Stimulated activated CD8-positive, alpha-beta memory T cell treated with anti-CD3 and anti-CD28 coated beads, Interleukin-12 subunit alpha, Interleukin-12 subunit beta, amount 100 ng/mL, for 24 hours (primary cell): ENCODE results near the gene FES.
"Not testable (repeated sequence)": the region's sequence is repeated elsewhere in the genome, so short reads cannot be mapped to it uniquely, and the experiment has no call there.

Experiments used
- DNase-seq: peaks from one replicate; pipeline ENCODE4 v3.0.0-alpha.2; 2020; ENCODE audit errors: extremely low read depth

Gene FES

DNA sequence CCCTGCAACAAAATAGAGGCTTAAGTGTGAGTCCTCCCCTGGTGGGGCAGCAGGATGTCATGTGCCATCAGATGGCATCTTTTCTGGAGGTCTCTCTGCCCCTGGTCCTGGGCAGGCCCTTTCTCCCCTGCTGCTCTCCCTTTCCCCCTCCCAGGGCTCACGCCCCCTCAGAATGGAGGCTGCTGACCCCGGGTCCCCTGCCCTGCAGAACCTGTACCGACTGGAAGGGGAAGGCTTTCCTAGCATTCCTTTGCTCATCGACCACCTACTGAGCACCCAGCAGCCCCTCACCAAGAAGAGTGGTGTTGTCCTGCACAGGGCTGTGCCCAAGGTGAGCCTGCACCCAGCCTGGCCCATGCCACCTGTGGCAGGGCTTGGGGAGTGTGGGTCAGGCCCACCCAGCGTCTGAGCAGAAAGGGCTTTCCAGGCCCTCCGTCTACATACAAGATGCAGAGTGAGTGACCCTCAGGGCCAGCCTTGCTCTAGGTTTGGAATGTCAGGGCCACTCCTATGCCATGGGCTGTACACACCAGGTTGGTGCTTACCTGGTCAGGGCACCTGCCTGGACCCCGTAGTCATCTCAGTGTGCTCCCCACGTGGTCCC is 7.1 kb downstream of the FES start:
- no peak for DNase-seq

DNA sequence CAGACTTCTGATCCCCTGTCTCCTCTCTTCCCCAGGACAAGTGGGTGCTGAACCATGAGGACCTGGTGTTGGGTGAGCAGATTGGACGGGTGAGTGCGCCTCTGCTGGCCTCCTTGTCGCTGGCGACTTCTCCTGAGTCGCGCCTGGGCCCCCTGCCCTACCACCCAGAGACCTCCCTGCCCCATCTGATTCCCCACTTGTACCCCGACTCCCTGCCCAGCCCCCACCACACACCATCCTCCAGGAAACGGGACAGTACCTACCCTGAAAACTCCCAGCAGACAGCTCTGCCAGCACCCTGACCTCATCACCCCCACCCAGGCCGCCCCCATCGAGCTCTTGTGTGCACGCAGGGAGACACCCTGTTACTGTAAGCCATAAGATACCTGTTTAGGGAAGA is 7.7 kb downstream of the FES start:
- DNase-seq = no peak

DNA sequence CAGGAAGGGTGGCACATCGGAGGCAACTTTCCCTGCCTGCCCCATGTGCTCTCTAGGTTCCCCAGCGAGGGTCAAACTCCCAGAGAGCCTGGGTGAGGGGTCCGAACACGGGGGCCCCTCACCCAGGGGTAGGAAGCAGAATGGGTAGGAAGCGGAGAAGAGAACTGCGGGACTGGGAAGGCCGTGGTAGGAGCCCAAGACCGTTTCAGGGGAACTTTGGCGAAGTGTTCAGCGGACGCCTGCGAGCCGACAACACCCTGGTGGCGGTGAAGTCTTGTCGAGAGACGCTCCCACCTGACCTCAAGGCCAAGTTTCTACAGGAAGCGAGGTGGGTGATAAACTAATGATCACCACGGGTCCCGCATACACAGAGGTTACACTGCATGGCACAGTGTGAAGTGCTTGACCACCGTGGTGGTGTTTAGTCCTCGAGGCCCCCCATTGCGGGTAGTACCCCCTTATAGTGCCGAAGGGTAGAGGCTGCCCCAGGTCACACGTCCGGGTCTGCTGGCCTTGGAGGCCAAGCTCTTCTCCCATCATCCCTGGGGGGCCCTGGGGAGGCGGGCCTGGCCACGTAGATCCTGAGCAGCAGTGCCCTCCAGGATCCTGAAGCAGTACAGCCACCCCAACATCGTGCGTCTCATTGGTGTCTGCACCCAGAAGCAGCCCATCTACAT is 8.3 kb downstream of the FES start:
- DNase-seq = no peak

DNA sequence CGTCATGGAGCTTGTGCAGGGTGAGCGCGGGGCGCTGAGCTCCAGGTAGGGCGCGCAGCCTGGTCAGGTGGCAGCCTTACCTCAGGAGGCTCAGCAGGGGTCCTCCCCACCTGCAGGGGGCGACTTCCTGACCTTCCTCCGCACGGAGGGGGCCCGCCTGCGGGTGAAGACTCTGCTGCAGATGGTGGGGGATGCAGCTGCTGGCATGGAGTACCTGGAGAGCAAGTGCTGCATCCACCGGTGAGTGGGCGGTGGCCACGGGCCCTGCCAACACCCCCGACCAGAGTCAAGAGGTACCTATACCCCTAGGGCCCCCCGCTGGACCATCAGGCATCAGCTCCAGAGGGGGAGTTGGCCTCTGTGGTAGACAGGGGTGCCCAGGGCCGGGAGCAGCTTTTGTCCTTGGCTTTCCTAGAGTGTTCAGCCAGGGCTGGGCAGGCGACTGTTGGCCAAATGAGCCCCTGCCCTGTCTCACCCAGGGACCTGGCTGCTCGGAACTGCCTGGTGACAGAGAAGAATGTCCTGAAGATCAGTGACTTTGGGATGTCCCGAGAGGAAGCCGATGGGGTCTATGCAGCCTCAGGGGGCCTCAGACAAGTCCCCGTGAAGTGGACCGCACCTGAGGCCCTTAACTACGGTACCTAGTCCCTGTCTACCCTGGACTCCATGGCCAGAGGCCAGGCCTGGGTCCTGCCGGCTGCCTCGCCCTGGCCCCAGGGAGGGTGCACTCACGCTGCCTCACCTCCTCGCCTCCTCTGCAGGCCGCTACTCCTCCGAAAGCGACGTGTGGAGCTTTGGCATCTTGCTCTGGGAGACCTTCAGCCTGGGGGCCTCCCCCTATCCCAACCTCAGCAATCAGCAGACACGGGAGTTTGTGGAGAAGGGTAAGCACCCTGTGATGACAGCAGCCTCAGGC is 9.1 kb downstream of the FES start:
- DNase-seq = no peak

DNA sequence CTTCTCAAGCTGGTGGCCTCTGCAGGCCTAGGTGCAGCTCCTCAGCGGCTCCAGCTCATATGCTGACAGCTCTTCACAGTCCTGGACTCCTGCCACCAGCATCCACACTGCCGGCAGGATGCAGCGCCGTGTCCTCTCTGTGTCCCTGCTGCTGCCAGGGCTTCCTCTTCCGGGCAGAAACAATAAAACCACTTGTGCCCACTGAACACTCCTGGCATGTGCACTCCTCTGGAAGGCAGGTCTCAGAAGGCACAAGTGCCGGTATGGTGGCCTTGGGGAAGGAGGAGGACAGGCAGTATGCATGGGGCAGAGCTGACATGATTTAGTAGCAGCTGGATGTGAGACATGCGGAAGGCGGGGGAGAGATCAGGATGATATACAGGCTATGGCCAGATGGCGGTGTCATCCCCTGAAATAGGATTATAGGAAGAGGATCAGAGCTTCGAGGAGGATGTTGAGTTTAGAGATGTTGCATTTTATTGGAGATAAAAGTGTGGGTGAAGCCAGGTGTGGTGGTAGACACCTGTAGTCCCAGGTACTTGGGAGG is 11.3 kb downstream of the FES start:
- DNase-seq = no peak

DNA sequence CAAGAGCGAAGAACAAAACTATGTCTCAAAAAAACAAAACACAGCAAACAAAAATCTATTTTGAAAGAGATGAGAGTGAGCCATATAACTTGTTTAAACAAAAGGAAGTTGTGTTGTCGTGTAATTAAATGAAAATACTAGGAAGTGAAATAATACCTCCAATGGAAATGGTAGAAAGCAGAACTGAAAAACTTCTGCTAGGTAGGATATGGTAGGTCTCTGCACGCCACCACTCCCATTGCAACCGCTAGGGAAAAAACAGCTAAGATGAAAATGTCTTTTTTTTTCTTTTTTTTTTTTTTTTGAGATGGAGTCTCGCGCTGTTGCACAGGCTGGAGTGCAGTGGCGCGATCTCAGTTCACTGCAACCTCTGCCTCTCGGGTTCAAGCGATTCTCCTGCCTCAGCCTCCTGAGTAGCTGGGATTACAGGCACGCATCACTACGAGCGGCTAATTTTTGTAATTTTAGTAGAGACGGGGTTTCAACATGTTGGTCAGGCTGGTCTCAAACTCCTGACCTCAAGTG is 12.9 kb downstream of the FES start:
- DNase-seq = not testable (repeated sequence)

DNA sequence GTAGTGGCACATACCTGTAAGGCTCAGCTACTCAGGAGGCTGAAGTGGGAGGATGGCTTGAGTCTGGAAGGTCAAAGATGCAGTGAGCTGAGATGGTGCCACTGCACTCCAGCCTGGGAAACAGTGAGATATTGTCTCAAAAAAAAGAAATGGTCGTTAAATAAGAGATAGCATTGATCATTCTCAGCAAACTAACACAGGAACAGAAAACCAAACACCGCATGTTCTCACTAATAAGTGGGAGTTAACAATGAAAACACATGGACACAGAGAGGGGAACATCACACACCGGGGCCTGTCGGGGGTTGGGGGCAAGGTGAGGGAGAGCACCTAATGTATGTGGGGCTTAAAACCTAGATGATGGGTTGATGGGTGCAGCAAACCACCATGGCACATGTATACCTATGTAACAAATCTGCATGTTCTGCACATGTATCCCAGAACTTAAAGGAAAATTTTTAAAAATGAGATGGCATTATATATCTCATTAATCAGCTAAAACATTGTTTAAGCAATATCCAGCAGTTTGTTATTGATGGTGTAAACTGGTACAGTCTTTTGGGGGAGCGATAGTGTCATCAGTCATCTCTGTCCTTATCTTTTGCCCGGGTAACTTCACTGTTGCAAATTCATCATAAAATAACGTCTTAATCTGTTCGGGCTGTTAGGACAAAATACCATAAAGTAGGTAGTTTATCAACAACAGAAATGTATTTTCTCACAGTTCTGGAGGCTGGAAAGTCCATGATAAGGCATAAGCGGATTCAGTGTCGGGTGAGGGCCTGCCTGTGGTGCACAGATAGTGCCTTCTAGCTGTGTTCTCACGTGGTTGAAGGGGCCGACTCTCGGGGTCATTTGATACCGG is 17.1 kb downstream of the FES start:
- DNase-seq = no peak

DNA sequence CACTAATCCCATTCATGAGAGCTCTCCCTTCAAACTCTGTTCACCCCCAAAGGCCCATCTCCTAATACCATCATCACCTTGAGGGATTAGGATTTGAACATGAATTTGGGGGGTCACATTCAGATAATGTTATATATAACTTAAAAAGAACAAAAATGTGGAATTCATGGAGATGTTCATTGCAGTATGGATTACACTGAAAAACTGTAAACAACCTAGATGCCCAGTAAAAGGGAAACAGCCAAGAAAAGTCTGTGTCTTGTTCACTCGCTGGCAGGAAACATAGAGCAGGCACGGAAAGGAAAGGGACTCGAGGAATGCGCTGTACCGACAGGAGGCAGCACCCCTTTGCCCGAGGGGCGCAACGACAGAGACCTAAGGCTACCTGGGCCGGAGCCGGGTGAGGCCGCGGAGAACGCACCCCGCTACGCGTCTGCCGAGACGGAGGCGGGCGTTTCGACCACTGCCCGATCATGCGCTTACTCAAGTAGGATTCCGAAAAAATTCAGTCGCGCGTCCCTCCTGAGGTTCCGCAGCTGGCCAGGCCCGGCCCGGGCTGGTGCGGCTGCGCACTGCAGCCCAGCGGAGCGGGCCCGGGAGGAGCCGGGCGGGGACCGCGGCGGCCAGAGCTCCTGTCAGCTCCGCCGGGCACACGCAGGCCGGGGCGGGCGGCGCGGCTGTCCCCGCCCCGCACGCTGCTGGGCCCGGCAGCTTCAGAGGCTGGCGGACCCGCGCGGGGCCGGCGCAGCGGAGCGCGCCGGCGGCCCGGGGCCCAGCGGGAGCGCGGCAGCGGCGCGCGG is 17.9 kb downstream of the FES start:
- peak; percentile 47 for DNase-seq

DNA sequence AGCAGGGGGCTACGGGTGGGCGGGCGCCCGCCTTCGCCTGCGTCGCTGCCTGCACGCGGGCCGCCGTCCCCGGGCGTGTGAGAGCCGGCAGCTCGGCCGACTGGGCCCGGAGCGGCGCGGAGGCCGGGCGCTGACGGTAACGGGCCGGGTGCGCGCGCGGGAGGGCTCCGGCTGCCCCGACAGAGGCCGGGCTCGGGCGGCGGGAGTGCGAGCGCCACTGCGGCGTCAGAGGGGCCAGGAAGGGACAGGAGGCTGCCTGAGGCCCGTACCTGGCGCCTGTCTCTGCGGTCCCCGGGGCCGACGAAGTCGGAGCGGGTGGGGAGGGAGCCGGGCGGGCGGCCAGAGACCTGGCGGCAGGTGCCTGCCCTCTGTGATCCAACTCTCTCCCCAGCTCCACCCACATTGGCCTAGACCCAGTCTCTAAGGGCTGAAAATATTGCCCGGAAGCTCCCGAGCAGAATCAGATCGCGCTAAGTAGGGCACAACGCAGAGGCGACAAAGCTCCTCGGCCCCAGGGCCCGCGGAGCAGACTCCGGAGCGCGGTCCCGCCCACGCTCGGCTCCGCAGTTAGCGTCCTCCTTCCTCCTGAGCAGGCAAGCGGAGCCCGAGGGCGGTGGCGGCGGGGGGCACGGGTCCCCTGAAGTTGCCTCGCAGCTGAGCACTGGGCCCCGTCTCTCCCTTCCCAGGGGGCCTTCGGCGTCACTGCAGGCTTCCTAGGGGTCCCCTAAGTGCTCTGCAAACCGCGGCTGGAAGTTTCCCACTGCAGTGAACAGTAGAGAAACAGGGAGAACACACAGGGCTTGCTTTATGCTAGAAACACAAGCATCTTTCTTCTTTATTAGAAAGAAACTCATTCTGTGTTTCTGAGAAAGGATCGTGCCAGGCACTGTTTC is 18.8 kb downstream of the FES start, which contains the start of gene MAN2A2:
Gene MAN2A2 (plus strand): TSS at position 463 of the 893 bp plus-strand sequence. CDS start 906 bp downstream, outside the sequence.
- peak; percentile 61 for DNase-seq

DNA sequence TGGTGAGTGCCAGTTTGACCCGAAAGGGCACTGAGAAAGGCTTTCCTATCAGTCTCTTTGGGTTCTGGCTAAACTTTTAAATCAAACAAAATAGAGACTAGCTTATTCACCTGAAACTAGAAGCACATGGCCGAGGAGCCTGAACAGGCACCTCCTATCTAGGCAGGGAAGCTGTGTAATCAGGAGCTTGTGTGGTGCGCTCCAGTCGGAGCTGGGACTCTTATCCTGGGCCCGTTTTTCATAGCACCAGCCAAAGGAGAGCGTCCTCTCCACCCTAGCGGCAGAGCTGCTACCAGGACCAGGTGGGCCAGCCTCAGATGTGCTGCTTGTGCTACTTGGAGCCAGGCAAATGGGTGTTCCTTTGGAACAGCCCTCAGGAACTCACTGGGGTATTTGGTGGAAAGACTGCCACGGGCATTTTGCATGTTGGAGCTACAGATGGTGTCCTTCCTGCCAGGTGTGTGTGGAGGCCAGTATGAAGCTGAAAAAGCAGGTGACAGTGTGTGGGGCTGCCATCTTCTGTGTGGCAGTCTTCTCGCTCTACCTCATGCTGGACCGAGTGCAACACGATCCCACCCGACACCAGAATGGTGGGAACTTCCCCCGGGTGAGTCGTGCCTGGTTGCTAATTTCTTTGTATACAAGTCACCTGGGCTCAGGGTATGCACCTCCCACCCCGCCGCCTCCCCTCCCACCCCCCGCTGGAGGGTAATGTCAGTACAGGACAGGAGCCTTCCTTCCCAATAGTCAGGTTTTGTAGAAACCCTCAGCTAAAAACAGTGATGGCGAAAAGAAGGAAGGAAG is 19.6 kb downstream of the FES start:
- DNase-seq = no peak

DNA sequence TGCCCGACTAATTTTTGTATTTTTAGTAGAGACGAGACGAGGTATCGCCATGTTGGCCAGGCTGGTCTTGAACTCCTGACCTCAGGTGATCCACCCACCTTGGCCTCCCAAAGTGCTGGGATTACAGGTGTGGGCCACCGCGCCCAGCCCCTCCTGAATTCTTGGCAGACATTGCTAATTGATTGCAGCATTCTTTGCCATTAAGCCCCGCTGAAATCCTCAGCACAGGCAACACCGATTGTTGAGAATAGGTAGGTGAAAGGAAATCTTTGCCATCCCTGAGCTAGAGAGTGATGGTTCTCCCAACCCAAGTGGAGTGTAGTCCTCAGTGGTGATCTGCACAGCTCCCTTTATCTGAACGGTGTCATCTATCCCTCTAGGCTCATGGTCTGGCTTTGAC is 20.4 kb downstream of the FES start:
- no peak for DNase-seq

DNA sequence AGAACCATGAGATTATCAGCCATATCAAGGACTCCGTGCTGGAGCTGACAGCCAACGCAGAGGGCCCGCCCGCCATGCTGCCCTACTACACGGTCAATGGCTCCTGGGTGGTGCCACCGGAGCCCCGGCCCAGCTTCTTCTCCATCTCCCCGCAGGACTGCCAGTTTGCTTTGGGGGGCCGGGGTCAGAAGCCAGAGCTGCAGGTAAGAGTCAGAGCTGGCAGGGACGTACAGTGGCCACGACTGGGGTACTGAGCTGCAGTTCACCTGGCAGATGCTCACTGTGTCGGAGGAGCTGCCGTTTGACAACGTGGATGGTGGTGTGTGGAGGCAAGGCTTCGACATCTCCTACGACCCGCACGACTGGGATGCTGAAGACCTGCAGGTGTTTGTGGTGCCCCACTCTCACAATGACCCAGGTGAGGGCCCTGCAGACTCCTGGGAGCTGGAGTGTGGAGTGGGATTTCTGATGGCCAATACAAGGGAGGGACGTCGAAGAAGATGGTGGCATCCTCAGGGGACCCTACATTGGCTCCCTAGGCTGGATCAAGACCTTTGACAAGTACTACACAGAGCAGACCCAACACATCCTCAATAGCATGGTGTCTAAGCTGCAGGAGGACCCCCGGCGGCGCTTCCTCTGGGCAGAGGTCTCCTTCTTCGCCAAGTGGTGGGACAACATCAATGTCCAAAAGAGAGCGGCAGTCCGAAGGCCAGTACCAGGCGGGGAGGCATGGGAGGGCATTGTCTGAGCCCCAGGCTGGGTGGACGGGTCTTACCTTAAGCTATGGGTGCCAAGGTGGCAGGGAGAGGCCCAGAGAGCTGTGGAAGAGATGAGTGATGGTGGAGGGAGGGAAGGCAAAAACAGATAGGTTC is 21.2 kb downstream of the FES start:
- no peak for DNase-seq

DNA sequence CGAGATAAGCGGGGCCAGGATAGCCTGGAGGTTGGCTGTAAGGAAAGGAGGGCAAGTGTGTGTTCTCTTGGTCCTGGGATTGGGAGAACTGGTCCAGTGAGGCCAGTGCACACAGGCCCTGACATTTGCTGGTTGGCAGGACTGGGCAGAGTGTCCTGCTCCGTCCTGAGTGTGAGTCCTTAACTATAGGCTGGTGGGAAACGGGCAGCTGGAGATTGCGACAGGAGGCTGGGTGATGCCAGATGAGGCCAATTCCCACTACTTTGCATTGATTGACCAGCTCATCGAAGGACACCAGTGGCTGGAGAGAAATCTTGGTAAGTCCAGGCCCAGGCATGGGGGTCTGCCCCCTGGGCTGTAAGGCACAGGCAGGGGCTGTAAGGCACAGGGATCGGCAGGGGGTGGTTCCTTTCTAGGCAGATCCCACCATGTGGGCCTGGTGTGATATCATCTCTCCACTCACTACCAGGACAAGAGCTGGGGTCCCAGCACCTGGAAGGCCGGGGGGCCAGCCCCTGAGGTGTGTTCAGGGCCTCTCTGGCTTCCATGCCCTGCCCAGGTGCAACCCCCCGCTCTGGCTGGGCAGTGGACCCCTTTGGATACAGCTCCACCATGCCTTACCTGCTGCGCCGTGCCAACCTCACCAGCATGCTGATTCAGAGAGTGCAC is 22.0 kb downstream of the FES start:
- no peak for DNase-seq

DNA sequence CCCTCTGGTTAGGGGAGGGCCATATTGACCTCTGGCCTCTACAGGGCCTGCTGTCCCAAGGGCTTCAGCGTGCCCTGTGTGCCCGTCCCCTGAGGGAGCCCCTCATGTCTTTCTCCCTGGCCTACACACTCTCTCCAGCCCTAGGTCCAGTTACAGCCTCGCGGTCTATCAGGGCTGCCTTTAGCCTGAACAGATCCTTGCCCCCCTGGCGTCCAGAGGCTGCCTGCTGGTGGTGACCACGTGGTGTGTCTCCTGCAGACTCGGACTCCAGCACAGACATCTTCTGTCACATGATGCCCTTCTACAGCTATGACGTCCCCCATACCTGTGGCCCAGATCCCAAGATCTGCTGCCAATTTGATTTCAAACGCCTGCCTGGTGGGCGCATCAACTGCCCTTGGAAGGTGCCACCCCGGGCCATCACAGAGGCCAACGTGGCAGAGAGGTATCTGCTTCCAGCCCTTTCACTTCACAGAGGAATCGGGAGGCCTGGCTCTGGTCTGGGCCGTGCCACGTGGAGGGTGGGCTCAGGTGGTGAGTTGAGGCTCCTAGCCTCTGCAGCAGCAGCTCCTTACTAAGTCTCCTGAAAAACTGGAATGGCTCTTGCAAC is 22.9 kb downstream of the FES start:
- no peak for DNase-seq

DNA sequence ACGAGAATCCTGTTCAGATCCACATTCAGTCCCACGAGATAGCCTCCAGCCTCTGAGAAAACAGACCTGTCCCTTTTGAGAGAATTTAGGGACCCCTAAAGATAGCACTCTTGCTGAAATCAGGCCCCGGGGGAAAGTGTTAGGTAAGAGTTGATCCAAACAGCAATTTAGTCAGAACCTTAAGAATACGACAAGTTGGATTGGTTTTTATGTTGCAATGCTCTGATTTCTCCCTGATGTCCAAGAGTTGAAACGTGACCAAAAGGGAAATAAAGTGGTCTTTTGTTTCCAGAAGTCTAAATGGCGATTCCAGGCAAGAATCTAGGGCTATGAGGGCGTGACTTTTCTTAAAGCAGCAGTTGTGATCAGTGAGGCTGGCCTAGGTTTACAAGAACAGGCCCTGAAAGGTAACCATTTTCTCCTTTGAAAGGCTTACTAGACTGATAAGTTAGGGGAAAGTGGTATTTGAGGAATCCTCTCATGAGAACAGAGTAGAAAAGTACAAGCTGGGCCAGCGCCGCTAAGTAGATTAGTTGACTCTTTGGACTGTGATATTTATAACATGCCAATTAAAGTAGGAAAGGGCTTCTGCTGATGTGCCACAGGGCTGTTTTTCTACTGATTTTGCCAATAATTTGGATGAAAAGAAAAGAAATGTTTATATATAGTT is 23.7 kb downstream of the FES start:
- no peak for DNase-seq

DNA sequence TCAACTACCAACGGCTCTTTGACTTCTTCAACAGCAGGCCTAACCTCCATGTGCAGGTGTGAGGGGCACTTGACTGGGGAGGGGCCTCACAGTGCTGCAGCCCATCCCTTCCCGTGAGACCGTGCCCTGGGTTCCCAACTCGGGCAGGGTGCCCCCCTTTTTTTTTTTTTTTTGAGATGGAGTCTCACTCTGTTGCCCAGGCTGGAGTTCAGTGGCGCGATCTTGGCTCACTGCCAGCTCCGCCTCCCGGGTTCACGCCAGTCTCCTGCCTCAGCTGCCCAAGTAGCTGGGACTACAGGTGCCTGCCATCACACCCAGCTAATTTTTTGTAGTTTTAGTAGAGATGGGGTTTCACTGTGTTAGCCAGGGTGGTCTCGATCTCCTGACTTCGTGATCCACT is 25.1 kb downstream of the FES start:
- DNase-seq = not testable (repeated sequence)
